GM13976 (cell line): ENCODE measurements around the gene SCN11A.
"Not testable (repeated sequence)": the region's sequence is repeated elsewhere in the genome, so short reads cannot be mapped to it uniquely, and the experiment has no call there.

Experiments used
- DNase-seq: peaks from one replicate; pipeline ENCODE4 v3.0.0; 2012; ENCODE audit warnings: low spot score
- CTCF ChIP-seq: IDR thresholded peaks from 2 replicates; pipeline ENCODE4 v1.5.1; 2012; ENCODE audit warnings: borderline replicate concordance, mild to moderate bottlenecking; ENCODE audit not compliant: insufficient read depth; ENCODE audit errors: extremely low read depth, missing control alignments, control extremely low read depth
- in situ Hi-C: fragments of 300-500 bp; cut with MboI; formaldehyde crosslinking; loops from one replicate; pipeline ENCODE4 v1.12.0; 2022; ENCODE audit warnings: low sequenced_read_pairs, mixed read lengths, inconsistent platforms; ENCODE audit not compliant: unreplicated experiment

Gene SCN11A

DNA sequence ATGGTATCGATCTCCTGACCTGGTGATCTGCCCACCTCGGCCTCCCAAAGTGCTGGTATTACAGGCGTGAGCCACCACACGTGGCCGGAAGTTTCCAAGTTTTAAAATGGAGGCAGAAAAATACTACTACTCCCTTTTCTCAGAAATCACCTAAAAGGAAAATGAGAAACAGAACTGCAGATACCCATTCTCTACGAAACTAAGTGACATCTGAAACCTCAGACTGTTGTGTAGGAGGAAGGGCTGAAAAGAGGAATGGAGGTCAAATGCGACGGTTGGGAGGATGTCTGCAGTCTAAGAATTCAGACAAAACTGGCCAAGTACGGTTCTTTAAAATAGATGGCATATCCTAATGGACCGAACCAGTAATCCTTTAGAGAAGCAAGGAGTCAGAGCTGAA lies 24.2 kb upstream of the SCN11A start:
- in situ Hi-C loops = no loop called here
- DNase-seq = no peak
- no peak for TF ChIP-seq CTCF

GRCh38 chr3:39068556-39068955 lies 16.8 kb upstream of the SCN11A start:
- in situ Hi-C loops = no loop called here
- TF ChIP-seq CTCF = no peak

DNA sequence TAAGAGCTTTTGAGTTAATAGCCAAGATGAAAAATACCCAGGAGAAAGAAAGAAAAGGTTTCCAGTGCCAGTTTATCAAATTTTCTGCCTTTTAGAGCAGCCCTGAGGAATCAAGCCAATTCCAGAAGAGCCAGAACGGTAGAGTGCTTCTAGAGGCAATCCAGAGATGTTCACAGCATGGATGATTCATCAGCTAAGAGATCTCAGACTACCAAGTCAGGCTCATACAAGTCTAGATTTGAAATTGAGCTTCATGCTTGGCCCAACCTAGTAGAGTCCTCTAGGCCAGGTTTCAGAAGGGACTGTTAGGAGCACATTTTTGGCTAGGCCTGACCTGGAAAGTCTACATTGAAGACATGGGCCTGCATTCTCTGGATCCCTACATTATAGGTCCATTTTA lies 15.5 kb upstream of the SCN11A start:
- no peak for DNase-seq
- in situ Hi-C loops = no loop called here
- TF ChIP-seq CTCF = no peak

More at GRCh38 chr3:39068556-39068955, 16.8 kb upstream of the SCN11A start:
- no peak for DNase-seq

GRCh38 chr3:39065197-39065596 lies 13.5 kb upstream of the SCN11A start:
- TF ChIP-seq CTCF = peak; percentile 47
- peak; percentile 50 for DNase-seq
- in situ Hi-C loops = no loop called here

- in situ Hi-C loops = no loop called here
- no peak for TF ChIP-seq CTCF
- DNase-seq = no peak
These were observed 12.9 kb upstream of the SCN11A start for GRCh38 chr3:39064646-39065045.

GRCh38 chr3:39063143-39063542 lies 11.4 kb upstream of the SCN11A start:
- in situ Hi-C loops = no loop called here
- no peak for TF ChIP-seq CTCF
- DNase-seq = no peak

DNA sequence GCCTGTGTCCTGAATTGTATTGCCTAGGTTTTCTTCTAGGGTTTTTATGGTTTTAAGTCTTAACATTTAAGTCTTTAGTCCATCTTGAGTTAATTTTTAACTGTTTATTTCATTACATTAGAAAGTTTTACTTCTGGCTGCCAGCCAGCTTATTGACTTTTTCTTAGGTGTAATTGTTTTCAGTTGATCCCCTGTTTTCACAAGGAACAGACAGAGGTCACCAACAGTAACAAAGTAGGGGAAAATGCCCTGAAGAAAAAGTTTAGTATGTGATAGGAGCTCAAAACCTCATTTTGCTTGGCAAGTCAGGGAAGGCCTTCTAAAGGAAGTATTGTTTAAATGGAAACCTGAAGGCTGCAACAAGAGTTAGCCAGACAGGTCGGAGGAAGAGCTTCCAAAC lies 10.4 kb upstream of the SCN11A start:
- TF ChIP-seq CTCF = no peak
- in situ Hi-C loops = no loop called here
- DNase-seq = no peak

DNA sequence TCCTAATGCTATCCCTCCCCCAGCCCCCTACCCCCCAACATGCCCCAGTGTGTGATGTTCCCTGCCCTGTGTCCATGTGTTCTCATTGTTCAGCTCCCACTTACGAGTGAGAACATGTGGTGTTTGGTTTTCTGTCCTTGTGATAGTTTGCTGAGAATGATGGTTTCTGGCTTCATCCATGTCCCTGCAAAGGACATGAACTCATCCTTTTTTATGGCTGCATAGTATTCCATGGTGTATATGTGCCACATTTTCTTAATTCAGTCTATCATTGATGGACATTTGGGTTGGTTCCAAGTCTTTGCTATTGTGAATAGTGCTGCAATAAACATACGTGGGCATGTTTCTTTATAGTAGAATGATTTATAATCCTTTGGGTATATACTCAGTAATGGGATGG lies 9.5 kb upstream of the SCN11A start:
- in situ Hi-C loops = not testable (repeated sequence)

More for the DNA sequence above, 9.5 kb upstream of the SCN11A start:
- not testable (repeated sequence) for DNase-seq
